Hematopoietic multipotent progenitor cell treated with erythropoietin and hydrocortisone succinate and interleukin-3 and kit ligand, for 4 days (in vitro differentiated cells): ENCODE measurements around the gene ABHD17B.
"Not testable (repeated sequence)": the region's sequence is repeated elsewhere in the genome, so short reads cannot be mapped to it uniquely, and the experiment has no call there.

Experiments
- DNase-seq: peaks from one replicate; pipeline ENCODE4 v3.0.0-alpha.2; 2015

Gene ABHD17B

DNA sequence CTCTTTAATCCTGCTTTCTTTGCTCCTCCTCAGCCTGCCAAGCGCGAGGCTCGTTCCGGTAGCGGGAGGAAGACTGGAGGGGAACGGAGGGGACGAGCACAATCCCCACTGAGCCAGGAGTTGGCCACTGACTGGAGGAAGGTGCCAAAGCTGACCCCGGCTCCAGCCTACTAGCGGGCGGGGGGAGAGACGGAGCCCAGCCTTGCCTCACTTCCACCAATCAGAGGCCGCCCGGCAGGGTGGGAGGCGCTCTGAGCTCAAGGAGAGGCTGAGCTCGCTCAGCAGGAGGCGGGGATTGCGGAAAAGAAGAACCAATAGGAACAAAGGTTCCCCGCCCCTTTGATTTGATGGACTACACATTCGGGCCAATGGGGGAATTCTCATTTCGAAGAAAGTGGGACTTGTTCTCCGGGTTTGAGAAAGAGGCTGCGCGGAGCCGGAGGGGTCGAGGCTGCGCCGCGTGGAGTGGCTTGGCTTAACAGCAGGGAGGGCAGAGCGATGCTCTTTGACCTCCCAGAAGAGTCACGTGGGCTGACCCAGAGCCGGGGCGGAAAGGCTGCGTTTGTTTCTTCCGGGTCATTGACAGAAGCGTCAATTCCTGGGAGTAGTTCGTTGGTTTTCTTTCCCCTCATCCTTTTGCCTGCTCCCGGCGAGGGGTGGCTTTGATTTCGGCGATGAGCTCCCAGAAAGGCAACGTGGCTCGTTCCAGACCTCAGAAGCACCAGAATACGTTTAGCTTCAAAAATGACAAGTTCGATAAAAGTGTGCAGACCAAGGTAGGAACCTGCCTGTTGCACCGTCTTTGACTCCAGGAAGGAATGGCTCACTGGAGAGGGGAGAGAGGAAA lies at the start of gene ABHD17B, which contains the start of gene C9orf85:
Gene ABHD17B (minus strand): TSS at position 133 of the 847 bp plus-strand sequence. CDS start 36,113 bp downstream, outside the sequence.
Gene C9orf85 (plus strand): TSS at position 579 of the 847 bp plus-strand sequence. CDS start 96 bp downstream, at position 675.
- DNase-seq, result peak; percentile 100

DNA sequence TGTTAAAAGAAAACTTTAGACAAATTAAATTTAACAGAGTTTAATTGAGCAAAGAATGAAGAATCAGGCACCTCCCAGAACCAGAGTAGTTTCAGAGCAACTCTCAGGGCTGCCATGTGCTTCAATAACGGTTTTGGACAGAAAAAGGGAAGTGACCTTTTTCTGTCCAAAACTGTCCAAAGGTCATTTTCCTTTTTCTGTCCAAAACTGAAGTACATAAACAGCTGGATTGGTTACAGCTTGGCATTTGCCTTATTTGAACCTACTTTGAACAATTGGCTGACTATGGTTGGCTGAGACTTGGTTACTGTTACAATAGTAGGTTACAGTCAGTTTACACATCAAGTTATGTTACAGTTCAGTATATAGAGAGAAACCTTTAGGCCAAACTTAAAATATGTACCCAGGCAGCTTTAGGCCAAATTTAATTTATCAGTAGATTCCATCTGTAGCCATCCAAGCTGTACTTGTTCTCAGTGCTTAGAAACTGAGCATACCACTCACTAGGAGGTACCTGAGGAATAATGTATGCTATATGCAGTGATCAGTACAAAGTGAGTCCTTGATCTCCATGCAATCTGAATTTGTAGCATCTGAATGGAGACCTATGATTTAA lies 44.4 kb upstream of the ABHD17B start:
- no peak for DNase-seq

DNA sequence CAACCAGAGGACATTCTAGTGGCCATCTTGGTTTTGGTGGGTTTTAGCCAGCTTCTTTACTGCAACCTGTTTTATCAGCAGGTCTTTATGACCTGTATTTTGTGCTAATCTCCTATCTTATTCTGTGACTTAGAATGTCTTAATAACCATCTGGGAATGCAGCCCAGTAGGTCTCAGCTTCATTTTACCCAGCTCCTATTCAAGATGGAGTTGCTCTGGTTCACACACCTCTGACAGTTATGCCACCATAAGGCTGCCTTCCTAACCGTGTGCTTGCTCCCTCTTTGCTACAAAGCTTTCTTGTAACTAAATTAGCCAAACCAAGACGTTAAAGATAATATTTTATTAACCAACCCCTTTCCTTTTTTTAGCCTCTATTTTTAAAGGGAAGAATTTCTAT lies 43.7 kb upstream of the ABHD17B start:
- not testable (repeated sequence) for DNase-seq

DNA sequence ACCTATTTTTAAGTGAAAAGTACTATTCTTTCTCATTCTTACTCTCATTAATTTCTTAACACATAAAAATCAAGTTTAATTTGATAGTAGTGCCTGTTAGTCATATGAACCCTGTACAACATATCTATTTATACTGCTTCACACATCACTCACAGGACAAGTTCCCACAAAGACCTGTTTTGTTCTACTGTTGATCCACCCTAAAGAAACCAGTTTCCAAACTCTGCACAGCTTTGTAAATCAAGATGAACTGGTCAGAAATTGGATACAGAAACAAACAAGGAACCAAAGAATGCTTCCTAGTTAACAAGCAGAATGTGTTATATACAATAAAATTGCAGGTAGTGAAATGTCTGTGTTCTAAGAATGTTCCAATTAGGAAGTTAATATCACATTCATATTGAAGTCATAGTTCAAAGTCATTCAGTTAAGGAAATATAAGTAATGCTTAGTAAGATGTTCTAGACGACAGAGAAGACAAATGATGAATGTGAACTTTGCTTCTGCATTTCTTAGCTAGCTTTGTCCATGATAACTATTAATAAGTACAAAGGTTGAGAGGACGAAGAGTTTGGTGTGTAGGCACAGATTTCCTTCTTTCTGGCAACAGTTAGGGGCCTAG lies 33.9 kb upstream of the ABHD17B start:
- DNase-seq, result no peak

DNA sequence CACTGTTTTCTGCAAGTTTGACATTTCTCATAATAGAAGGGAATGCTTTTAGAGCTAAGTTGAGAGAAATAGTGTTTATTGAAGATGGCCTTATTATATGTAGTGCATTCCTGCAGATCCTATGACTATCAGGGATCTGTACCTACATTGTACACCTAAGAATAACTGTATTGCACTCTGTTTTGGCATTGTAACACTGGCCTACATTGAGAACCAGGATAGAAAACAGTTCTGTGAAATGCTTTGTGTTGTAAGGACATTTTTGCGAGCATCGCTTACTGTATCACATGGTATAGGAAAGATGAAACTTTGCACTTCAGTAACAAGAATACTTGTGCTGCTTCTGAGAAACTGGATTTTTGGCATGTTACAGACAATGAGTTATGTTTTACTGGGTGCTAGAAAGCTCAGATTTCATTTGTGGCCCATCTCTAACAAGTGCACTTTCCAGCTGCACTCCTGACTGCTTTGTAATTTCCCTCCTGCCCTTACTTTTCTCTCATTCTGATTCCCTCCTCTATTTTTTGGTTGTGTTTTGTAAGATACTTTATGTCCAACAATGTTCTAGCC lies 31.1 kb upstream of the ABHD17B start:
- no peak for DNase-seq

DNA sequence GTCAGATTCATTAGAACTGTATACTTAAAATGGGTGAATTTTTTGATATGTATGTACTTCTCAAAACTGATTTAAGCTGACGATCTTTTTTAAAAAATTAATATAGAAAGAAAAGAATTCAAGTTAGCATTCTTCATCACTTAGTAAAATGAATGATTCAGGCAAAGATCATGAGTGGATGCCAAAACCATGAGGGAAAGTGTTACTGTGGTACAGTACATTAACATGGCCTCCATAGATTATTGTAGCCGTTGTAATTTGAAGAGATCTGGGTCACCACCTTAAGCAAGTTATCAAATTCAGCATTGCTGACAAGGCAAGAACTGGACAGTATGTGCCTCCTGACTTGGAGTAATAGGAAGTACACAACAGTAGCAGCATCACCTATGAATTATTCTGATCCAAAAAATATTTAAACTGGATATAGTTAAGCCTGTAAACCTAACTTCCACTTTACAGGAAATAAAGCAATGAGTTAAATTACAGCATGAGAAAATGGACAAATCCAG lies 30.1 kb upstream of the ABHD17B start:
- no peak for DNase-seq

DNA sequence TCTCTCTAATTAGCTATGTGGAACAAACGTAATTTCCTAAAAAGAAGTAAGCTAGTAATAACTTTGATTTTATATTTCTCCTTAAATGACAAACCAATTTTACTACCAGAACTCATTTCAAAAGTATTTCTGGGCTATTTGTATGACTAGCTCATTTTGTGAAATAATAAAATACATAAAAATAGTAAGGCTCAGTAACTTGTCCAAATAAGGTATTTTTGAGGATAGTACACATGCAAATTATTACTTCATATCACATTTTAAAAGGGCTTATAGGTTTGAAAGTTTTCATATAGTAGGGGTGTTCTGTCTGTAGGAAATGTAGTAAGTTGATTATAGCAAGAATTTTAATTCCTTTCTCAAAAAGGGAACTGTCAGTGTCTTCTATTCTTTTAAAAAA lies 26.9 kb upstream of the ABHD17B start:
- DNase-seq, result no peak

DNA sequence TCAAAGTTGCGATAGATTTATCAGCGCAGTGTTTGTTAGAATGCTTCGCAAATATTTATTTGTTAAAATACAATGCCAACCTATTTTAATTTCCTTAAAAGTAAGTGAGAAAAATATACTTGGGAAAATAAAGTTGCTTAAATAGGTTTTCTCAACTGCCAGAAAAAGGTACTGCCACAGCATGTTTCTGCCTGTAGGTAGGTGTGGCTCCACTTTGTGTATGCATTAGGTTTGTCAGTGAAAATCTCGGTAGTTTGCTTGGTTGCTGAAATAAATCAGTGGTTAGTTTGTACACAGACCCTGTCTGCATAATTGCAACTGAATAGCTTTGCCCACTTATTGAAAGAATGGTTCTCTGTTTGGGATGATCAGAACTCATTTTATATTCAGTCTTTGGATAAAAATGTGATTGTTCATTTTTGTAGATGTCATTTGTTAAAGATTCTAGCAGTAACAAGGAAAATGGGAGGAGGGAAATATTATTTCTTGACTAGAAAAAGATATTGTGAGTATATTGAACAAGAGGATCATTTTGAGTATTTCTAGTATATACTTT lies 26.2 kb upstream of the ABHD17B start:
- DNase-seq, result no peak

DNA sequence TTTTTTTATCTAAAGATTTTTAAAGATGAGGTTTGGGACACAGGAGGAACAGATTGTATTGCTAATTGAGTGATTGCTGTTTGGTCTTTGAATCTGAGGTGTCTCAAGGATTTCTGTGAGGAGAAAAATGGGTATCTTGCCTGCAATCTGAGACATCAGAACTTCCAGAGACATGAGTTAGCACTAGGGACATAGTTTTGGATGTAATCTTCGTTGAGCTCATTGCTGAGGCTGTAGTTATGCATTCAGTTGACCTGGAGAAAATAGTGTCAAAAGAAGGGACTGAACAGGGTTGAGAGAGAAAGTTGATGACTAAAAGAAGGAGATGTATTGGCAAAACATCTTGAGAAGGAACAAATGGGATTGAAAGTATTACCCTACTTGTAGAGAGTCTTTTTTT lies 25.1 kb upstream of the ABHD17B start:
- DNase-seq, result no peak

DNA sequence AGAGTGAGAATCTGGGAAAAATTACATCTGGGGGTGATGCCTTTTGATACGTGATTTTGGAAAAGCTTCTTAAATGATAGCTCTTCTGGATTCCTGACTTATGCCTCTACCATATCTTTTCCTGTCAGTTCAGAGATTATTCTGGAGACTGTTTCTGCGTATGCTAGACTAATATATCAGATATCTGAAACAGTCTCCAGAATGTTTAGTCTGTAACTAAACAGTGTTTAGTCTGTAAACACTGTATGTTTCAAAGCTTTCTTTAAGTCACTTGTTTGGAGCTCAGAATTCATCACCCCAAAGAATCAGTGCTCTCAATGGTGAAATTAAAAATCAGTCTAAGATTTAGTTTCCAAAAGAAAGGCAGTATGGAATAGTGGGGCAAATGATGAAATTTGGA lies 20.2 kb upstream of the ABHD17B start:
- DNase-seq, result no peak

DNA sequence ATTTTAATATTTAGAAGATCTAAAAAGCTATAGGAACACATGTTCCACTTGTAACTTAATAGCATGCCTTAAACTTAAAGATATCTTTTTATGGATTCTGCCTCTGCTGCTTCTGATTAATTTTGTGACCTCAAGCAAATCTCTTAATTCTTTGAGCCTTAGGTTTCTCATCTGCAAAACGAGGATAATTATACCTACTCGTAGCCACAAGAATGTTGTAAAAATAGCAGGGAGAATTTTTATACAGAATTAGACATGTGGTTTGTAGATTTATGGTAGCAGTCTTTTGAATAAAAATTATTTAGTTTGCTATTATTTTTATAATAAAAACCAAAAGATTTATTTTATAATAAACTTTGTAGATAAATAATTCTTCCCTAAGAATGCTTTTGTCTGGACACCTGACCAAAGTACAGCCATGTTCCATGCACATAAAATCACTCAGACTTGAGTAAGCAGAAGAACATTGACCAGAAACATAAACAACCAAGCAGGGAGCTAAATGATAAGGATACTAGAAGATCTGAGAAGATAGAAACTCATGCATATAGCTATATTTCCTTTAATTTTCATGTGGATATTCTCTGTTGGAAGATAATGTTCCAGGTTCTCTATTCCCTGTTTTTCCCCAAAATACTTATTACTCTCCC lies 18.9 kb upstream of the ABHD17B start:
- no peak for DNase-seq

DNA sequence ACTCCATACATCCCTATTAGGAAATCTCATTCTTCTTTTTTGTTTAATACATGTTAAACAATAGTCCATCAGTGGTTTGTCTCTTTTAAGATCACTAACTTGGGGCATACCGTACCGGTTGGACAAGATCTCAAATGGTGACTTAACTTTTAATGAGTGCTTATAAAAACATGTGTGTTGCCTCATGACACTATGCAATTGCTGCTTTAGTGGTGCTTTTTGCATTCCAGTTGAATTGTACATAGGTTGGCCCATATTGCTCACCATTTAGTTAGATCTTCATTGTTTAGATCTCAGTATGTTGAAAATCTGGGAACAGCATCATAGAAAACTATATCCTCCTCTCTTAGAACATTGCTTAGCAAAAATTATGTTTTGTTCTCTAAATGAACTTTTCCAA lies 18.2 kb upstream of the ABHD17B start:
- no peak for DNase-seq

DNA sequence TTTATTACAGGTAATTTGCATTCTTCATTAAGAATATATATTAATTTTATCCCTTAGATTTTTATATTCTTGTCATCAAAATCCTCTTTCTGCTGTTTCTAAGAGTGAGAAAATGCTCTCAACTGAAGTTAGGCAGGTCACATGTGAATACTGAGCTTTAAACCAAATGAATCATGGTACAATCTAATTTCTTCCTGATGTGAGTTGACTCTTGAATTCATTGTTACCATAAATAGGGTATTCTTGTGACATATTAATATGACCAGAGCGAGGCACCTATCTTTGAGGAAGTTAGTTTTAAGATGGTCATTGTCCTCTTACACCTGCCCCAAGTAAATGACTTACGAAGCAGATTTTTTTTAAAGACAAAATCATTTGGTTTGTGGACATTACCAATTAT lies 17.8 kb upstream of the ABHD17B start:
- DNase-seq, result no peak

DNA sequence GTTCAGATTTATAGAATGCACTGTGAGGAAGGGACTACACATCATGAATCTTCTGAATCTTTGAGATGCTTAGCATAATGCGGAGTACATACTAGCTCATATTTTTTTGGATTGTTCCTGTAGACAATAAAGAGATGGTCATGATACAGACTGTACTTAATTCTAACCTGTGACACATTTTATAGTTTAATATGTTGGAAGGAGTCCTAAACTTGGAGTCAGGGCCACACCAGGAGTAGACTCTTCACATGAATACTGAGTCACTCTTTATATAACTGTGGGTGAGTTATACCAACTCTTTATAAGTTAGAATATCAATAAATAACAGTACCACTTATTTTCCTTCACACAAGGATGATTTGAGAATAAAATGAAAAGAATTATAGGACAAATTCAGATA lies 17.4 kb upstream of the ABHD17B start:
- no peak for DNase-seq

DNA sequence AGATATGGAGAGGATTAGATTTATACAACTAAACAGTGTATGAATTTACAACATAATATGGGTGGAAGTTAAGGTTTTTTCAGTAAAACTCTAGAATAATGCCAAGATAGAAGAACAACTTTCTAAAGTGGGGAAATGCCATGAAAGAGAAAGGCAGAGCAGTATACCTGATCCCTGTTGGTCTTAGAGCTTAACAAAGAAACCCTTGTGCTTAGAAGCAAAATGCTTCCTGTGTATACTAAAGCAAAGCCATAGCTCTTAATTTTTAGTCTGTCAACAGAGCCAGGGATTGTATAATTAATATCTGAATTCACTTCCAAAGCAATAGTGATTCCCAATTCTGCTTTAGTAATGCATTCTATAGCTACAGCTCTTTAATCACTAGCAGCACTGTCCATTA lies 14.8 kb upstream of the ABHD17B start:
- DNase-seq, result no peak

DNA sequence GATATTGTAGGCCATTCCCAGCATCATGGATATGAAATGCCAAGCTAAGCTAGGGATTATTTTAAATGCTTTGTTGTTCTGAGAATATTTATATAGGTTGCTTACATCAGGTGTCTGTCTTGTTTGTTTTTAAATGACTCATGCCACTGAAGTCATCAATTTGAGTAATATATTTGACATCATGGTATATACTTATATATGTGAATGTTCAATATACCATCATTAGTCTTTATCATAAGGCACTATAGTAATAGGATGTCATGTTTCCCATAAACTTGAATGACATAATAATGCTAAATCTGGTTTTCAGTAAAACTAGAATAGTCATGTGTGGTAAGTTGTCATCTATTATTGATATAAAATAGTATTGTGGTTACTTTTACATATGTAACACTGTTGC lies 13.6 kb upstream of the ABHD17B start:
- no peak for DNase-seq

DNA sequence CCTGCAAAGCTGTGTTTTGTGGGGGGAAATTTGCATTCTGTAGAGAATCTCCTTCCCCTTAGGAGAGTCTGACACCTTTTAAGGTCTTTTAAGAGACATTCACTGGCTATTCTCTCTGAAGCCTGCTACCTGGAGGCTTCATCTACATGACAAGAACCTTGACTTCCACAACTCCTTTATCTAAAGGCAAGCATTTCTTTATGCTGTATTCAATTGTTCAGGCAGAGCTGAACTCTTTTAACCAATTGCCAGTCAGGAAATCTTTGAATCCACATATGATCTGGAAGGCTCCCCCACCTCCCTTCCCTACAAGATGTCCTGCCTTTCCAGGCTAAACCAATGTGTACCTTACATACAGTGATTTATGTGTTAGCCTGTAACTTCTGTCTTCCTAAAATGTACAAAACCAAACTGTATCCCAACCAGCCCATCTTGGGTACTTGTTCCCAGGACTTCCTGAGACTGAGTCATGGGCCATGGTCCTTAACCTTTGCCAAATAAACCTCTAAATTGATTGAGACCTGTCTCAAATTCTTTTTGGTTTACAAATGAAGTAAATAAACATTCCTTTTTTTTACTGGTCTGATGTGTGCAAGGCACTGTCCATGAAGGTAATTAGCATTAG lies 10.3 kb upstream of the ABHD17B start:
- no peak for DNase-seq

DNA sequence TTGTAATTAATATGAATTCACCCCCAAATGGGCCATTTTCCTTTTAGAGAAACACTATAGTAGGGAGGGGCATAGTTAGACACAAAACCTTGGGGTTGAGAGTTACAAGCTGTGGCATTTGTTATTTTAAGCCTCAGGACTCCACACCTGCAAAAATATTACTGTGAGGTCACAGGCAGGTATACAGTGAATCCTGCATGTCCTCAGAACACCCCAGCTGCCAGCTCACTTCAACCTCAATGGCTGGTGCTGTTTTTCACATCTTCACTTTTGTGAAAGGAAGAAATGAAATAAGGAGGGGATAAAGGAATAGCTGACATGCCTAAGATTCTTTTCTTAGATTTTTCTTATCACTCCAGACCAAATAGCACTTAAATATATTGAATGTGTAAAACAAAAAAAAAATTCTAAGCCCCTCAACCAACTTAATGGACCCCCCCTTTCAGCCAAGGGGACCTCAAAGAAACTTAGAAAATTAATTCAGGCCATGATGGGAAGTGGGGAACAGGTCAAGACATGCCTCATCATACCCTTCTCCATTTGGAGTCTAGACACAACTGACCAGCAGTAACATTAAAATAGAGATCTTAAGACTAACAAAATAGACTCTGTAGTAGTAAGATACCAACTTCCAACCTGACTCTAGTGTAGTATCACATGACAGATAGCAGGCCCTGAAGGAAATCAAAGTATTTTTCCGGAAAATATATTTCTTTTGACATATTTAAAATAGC lies 9.6 kb upstream of the ABHD17B start:
- DNase-seq, result no peak

DNA sequence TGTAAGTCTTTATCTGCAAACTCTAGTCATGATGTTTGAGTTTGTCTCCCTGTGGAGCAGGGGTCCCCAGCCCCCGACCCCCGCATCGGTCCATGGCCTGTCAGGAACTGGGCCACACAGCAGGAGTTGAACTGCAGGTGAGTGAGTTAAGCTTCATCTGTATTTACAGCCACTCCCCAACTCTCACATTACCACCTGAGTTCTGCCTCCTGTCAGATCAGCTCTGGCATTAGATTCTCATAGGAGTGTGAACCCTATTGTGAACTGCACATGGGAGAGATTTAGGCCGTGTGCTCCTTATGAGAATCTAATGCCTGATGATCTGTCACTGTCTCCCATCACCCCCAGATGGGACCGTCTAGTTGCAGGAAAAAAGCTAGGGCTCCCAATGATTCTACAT lies 7.4 kb upstream of the ABHD17B start:
- no peak for DNase-seq

DNA sequence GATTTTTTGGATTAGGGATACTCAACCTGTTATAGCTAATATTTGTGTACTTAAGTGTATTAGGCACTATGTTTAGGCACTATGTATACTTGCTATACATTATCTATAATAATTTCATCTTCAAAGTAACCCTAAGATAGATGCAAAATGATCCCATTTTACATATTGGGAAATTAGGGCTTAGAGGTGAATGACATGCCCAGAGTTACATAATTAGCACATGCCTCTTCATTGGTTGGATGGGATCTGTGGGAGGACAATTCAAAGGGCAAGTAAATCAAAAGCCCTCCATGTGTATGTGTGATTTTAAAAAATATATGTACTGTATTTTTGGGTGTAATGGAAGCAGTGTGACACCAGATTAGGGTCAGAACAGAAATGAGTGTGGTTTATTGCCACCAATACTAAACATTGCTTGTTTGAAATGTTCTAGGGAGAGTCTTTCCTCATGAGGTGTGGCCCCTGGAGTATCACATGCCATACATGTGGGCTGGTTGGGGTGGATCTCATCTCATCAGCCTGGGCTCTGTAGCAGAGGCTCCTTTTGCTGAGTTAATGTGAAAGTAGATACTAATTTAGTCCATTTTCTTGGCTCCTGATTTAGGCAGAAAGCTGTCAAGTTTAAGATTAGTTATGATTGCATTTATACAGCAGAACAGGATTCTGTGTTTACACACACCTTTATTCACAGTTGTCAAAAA lies 6.0 kb upstream of the ABHD17B start:
- peak; percentile 49 for DNase-seq

DNA sequence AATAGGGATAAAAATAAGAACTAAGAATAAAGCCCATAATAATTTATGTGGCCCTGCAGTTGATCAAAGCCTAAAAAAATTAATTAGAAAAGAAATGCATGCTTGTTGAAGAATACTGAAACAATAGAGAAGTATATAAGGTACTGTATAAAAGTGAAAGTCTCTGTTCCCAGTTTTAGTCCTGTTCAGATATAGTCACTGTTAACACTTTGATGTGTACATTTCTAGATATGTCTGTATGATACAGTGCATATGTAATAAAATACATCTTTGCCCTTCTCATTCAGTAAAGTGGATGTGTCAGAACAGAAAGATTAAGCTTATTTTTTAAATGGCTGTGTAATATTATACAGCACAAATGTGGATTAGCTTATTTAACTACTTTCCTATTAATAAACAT lies 4.5 kb upstream of the ABHD17B start:
- no peak for DNase-seq
